Right cardiac atrium (tissue), 5 donors: ENCODE measurements around the gene CALHM1. TPM values are rescaled to one million over a fixed set of nuclear protein-coding genes. Genes with fewer than 3 reads are reported as not detected.
A peak's percentile ranks its signal among the peaks of the same experiment; 100 is the strongest.
"Not testable (repeated sequence)": the region's sequence is repeated elsewhere in the genome, so short reads cannot be mapped to it uniquely, and the experiment has no call there.

Experiments
- ATAC-seq, 2 donors: fragments of 200-7000 bp; cut with Tn5 transposase; one replicate each; pipeline versions ENCODE4 v1.8.0 to v1.9.1; 2020; ENCODE audit warnings: moderate library complexity in 2 of 2, mild to moderate bottlenecking in 1 of 2
- DNase-seq, 3 donors: peaks; one replicate each; pipeline ENCODE4 v3.0.0-alpha.2; 2020
- H3K27ac ChIP-seq: one replicate; pipeline ENCODE4 v1.5.1; 2013; ENCODE audit warnings: mild to moderate bottlenecking, low read length, control low read depth, moderate library complexity
- H3K27me3 ChIP-seq: one replicate; pipeline ENCODE4 v1.6.1; 2013; ENCODE audit not compliant: control insufficient read depth, insufficient read depth
- H3K4me1 ChIP-seq: one replicate; pipeline ENCODE4 v1.6.1; 2013; ENCODE audit warnings: low read length; ENCODE audit not compliant: control insufficient read depth, insufficient read depth
- H3K4me3 ChIP-seq: one replicate; pipeline ENCODE4 v1.5.1; 2013; ENCODE audit warnings: low read length, control low read depth
- H3K9me3 ChIP-seq: one replicate; pipeline ENCODE4 v1.6.1; 2013; ENCODE audit warnings: low read length; ENCODE audit not compliant: control insufficient read depth
- WGBS: extraction: QIAGEN DNeasy Blood & Tissue Kit; methylation state at CpG from one replicate; pipeline ENCODE4 v1.1.7; 2013; 5-methylcytosine and 5-hydroxymethylcytosine counted together
- intact Hi-C, 4 donors: fragments of 100-400 bp; cut with DNase I; formaldehyde crosslinking; loops; one replicate each; pipeline versions ENCODE4 v1.11.0 to v1.14.0; 2022 to 2023
- polyA plus RNA-seq: library from polyadenylated mRNA; stranded (reverse); fragments of 200-250 nt; gene quantifications from one replicate; pipeline ENCODE4 v1.2.3, GENCODE V29; 2013
- total RNA-seq, 4 donors: library from RNA; stranded (reverse); fragmentation: NEBNext Ultra II Directional; extraction: Animal tissue kit (Norgen Biotek cat#: 25700); gene quantifications; one replicate each; pipeline ENCODE4 v1.2.1, GENCODE V29; 2021
- donor health status: healthy with polysubstance abuse.
- donor health status: DM: no; HTN: yes; CAD: no.
- donor health status: DM: no; HTN: no; CAD: no.
- donor health status: DM: no; HTN: yes; CAD: no; lungs with severe emphysema.
- donor health status: DM: yes; HTN: yes; CAD: no.

CALHM1 gene
- total and polyA plus RNA-seq, 5 donors = not detected

GRCh38 chr10:103423748-103424147, 35.0 kb downstream of the CALHM1 start:
- Histone ChIP-seq H3K4me3 (no peak overlapping the region), H3K4me1 (no peaks in the 10 kb centered on the region), H3K27me3 (no peaks in the 10 kb centered on the region), H3K27ac (no peak overlapping the region), H3K9me3 (no peaks in the 10 kb centered on the region)
- peak in 1 of 2 donors; percentile 32 for ATAC-seq
- no peak for DNase-seq
- 78% methylated on average over 5 of the region's 5 CpGs for WGBS
- intact Hi-C loops = no loop called here

- H3K4me1 ChIP-seq = no peaks in the 10 kb centered on the region
- DNase-seq (no peak), ATAC-seq (no peak)
- WGBS = 95% methylated on average over 4 of the region's 4 CpGs
- intact Hi-C loops = loop anchor here in 3 of 4 donors (2.0 to 10.0 kb wide), 3 partner anchors 63 to 266 kb away; no protein-coding TSS in a partner anchor
- H3K27me3 ChIP-seq = no peaks in the 10 kb centered on the region
- H3K27ac ChIP-seq = no peak overlapping the region
- H3K9me3 ChIP-seq = no peaks in the 10 kb centered on the region
- no peak overlapping the region for H3K4me3 ChIP-seq
Measured at GRCh38 chr10:103419101-103419500, 39.6 kb downstream of the CALHM1 start.

GRCh38 chr10:103417601-103418000, 41.1 kb downstream of the CALHM1 start:
- ATAC-seq = no peak
- intact Hi-C loops = loop anchor here in 2 of 4 donors (5.0 to 10.0 kb wide), 2 partner anchors 65 to 267 kb away; no protein-coding TSS in a partner anchor
- H3K4me3 ChIP-seq = no peak overlapping the region
- 83% methylated on average over 5 of the region's 5 CpGs for WGBS
- no peaks in the 10 kb centered on the region for H3K27me3 ChIP-seq
- H3K9me3 ChIP-seq = no peaks in the 10 kb centered on the region
- H3K4me1 ChIP-seq = no peaks in the 10 kb centered on the region
- H3K27ac ChIP-seq = no peak overlapping the region
- no peak for DNase-seq

- 90% methylated on average over 5 of the region's 5 CpGs for WGBS
- not testable (repeated sequence) for ATAC-seq, H3K27ac ChIP-seq, H3K4me3 ChIP-seq, DNase-seq, H3K9me3 ChIP-seq, H3K27me3 ChIP-seq, H3K4me1 ChIP-seq
- intact Hi-C loops = loop anchor here in 2 of 4 donors (5.0 to 10.0 kb wide), 2 partner anchors 65 to 268 kb away; no protein-coding TSS in a partner anchor
Measured at GRCh38 chr10:103417148-103417469, 41.6 kb downstream of the CALHM1 start.

GRCh38 chr10:103416436-103417147, 42.1 kb downstream of the CALHM1 start:
- peak; percentile 41 to 51 for ATAC-seq
- peak in 2 of 3 donors; percentile 53 to 81 for DNase-seq

GRCh38 chr10:103415581-103415980, 43.1 kb downstream of the CALHM1 start:
- no peaks in the 10 kb centered on the region for H3K27me3 ChIP-seq
- DNase-seq = no peak
- no peak overlapping the region for H3K4me3 ChIP-seq
- 83% methylated on average over 8 of the region's 8 CpGs for WGBS
- ATAC-seq = no peak
- H3K4me1 ChIP-seq = no peaks in the 10 kb centered on the region
- no peaks in the 10 kb centered on the region for H3K9me3 ChIP-seq
- no peak overlapping the region for H3K27ac ChIP-seq
- intact Hi-C loops = loop anchor here in 3 of 4 donors (2.0 to 10.0 kb wide), 3 partner anchors 67 to 269 kb away; no protein-coding TSS in a partner anchor

More at GRCh38 chr10:103416436-103417147, 42.1 kb downstream of the CALHM1 start:
- Histone ChIP-seq H3K9me3 (no peaks in the 10 kb centered on the region), H3K4me3 (no peak overlapping the region), H3K27ac (no peak overlapping the region), H3K27me3 (no peaks in the 10 kb centered on the region), H3K4me1 (no peaks in the 10 kb centered on the region)
- intact Hi-C loops = loop anchor here in 2 of 4 donors (1.0 to 10.0 kb wide), 3 partner anchors 66 to 268 kb away; no protein-coding TSS in a partner anchor
- WGBS = 48% methylated on average over 8 of the region's 8 CpGs

GRCh38 chr10:103413564-103413963, 45.1 kb downstream of the CALHM1 start:
- no peak overlapping the region for H3K4me3 ChIP-seq
- no peaks in the 10 kb centered on the region for H3K27me3 ChIP-seq
- DNase-seq = no peak
- intact Hi-C loops = loop anchor here in 1 of 4 donors (10.0 kb wide), 1 partner anchor 271 kb away; no protein-coding TSS in a partner anchor
- 94% methylated on average over 2 of the region's 2 CpGs for WGBS
- ATAC-seq = no peak
- no peaks in the 10 kb centered on the region for H3K4me1 ChIP-seq
- H3K27ac ChIP-seq = no peak overlapping the region
- no peaks in the 10 kb centered on the region for H3K9me3 ChIP-seq

Other genes starting within 250 kb of the CALHM1 start
- gene RPEL1, start 213.0 kb downstream of the CALHM1 start, total RNA-seq = not detected
- gene RPEL1, start 213.0 kb downstream of the CALHM1 start, polyA plus RNA-seq = not detected
- not detected for gene INA, start 181.8 kb downstream of the CALHM1 start, total RNA-seq
- gene INA, start 181.8 kb downstream of the CALHM1 start, polyA plus RNA-seq = 0.16 TPM
- 1 to 10 TPM; 6.6 to 8.6 (median 7.0) TPM for gene PCGF6, start 107.8 kb downstream of the CALHM1 start, total RNA-seq
- gene PCGF6, start 107.8 kb downstream of the CALHM1 start, polyA plus RNA-seq = 5.5 TPM
- 1 to 10 TPM; 1.6 to 2.9 (median 2.0) TPM for gene TAF5, start 90.9 kb downstream of the CALHM1 start, total RNA-seq
- 1.5 TPM for gene TAF5, start 90.9 kb downstream of the CALHM1 start, polyA plus RNA-seq
- gene ATP5MK, start 62.4 kb downstream of the CALHM1 start, total RNA-seq = 100 to 1,000 TPM; 819 to 995 (median 889) TPM
- gene ATP5MK, start 62.4 kb downstream of the CALHM1 start, polyA plus RNA-seq = 3,797 TPM
- 10 to 100 TPM in 3 of 4 donors, 1 to 10 TPM in 1; 9.4 to 15.7 (median 12.1) TPM for gene PDCD11, start 62.3 kb downstream of the CALHM1 start, total RNA-seq
- gene PDCD11, start 62.3 kb downstream of the CALHM1 start, polyA plus RNA-seq = 7.6 TPM
- 10 to 100 TPM; 24.6 to 31.9 (median 30.3) TPM for gene CALHM2, start 6.5 kb downstream of the CALHM1 start, total RNA-seq
- gene CALHM2, start 6.5 kb downstream of the CALHM1 start, polyA plus RNA-seq = 22.1 TPM
- not detected for gene CALHM3, start 20.3 kb upstream of the CALHM1 start, total RNA-seq
- gene CALHM3, start 20.3 kb upstream of the CALHM1 start, polyA plus RNA-seq = not detected
- under 1 TPM; 0.11 to 0.20 (median 0.14) TPM for gene NEURL1, start 34.8 kb upstream of the CALHM1 start, total RNA-seq
- 0.16 TPM for gene NEURL1, start 34.8 kb upstream of the CALHM1 start, polyA plus RNA-seq